HCT116 (cell line): ENCODE results near the gene PRRX2.

ENCODE experiments used
- EZH2 ChIP-seq: fragments of 200-600 bp; sonication (generic); IDR thresholded peaks from 2 replicates; pipeline ENCODE4 v1.6.1; 2017; ENCODE audit warnings: antibody characterized with exemption, mixed run types
- POLR2A ChIP-seq: IDR thresholded peaks from 2 replicates; pipeline ENCODE4 v1.7.0; 2011; ENCODE audit warnings: borderline replicate concordance; ENCODE audit not compliant: insufficient read depth, insufficient read length; ENCODE audit errors: extremely low read depth
- SIN3A ChIP-seq: IDR thresholded peaks from 2 replicates; pipeline ENCODE4 v1.6.1; 2012; ENCODE audit warnings: low read depth
- SRF ChIP-seq: IDR thresholded peaks from 2 replicates; pipeline ENCODE4 v1.6.1; 2012; ENCODE audit warnings: low read depth
- ZNF274 ChIP-seq: fragments of 200-500 bp; sonication (Bioruptor generic); IDR thresholded peaks from 2 replicates; pipeline ENCODE4 v1.6.1; 2014; ENCODE audit warnings: mild to moderate bottlenecking, low read depth, low read length, inconsistent platforms
- TF ChIP-seq, protein P1 (sequence below), 3 experiments: fragments of 200-600 bp in 1 of 3; sonication (generic) in 1 of 3; IDR thresholded peaks in 2 of 3; conservative IDR thresholded peaks in 1 of 3; 2 replicates each; pipeline ENCODE4 v1.5.1; 2012 to 2017; ENCODE audit warnings: low read depth in 2 of 3, low read length in 2 of 3, antibody characterized with exemption in 1 of 3, borderline replicate concordance in 1 of 3, control low read depth in 1 of 3, mild to moderate bottlenecking in 1 of 3, mixed read lengths in 1 of 3, mixed run types in 1 of 3, moderate library complexity in 1 of 3; ENCODE audit not compliant: insufficient read depth in 1 of 3

DNA sequence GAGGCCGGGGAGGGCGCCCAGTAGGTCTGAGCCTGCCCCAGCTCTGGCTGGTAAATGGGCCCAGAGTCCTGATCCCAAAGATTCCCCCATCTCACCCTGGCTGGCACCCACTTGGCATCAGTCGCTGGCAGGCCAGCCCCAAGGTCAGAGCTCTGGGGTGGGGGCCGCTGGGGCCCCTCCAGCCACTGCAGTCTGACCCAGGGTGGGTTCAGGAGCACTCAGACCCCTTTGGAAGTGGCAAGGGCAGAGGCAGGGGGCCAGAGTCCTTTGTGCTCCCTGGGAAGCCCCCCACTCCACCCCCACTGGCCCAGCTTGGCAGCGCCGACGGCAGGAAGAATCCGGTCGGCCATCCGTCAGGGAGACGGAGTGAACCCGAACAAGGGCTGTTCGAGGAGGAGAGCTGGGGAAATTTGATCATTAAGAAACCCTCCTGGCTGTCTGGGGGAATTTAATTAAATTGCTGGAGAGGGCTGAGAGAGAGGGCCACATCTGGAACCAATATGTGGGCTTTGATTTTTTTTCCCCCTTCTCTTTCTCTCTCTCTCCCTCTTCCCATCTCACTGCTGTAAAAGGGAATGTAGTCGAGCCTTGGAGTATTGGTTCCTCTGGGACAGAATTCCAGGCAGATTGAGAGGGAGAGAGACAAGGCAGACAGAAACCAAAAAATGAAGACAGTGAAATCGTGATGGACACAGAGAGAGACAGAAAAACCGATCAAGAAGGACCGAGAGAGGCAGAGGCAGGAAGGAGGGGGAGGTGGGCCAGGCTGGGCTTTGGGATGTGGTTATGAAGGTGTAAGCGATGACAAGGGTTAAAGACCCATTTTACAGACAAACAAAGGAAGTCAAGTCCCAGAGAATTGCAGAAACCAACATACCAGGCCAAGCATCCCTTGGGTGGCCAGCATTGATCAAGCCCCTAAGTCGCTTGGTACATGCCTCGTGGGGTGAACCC lies 15.4 kb upstream of the PRRX2 start:
- TF ChIP-seq SRF (no peak), POLR2A (no peak), EZH2 (no peak), ZNF274 (no peak), SIN3A (no peak)
- TF ChIP-seq, protein P1, sequence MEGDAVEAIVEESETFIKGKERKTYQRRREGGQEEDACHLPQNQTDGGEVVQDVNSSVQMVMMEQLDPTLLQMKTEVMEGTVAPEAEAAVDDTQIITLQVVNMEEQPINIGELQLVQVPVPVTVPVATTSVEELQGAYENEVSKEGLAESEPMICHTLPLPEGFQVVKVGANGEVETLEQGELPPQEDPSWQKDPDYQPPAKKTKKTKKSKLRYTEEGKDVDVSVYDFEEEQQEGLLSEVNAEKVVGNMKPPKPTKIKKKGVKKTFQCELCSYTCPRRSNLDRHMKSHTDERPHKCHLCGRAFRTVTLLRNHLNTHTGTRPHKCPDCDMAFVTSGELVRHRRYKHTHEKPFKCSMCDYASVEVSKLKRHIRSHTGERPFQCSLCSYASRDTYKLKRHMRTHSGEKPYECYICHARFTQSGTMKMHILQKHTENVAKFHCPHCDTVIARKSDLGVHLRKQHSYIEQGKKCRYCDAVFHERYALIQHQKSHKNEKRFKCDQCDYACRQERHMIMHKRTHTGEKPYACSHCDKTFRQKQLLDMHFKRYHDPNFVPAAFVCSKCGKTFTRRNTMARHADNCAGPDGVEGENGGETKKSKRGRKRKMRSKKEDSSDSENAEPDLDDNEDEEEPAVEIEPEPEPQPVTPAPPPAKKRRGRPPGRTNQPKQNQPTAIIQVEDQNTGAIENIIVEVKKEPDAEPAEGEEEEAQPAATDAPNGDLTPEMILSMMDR (IDR thresholded peaks at IDR 0.05 in 2 of 3, conservative IDR thresholded peaks at IDR 0.05 in 1 of 3; ENCODE audit: borderline replicate concordance in 1 of 3, insufficient read depth in 1 of 3, low read depth in 2 of 3, low read length in 2 of 3) = no peak
